Esophagus squamous epithelium (tissue), 5 donors: Measurements from ENCODE around the gene ADH1A. TPM values are rescaled to one million over a fixed set of nuclear protein-coding genes. Genes with fewer than 3 reads are reported as not detected.

ENCODE experiments used
- DNase-seq: peaks from one replicate; lab custom pipeline; 2025; lab: John Stamatoyannopoulos, UW
- H3K27ac ChIP-seq, 4 donors: fragments of 200-600 bp; sonication (generic); one replicate each; pipeline ENCODE4 v1.5.1; 2016 to 2019; ENCODE audit warnings: mild to moderate bottlenecking in 1 of 4
- H3K27me3 ChIP-seq, 4 donors: fragments of 200-600 bp; sonication (generic); 1 replicate in 3 of 4; 2 replicates in 1 of 4; pipeline versions ENCODE4 v1.5.1 to v1.6.0; 2017 to 2021; ENCODE audit warnings: antibody characterized with exemption in 1 of 4
- H3K36me3 ChIP-seq, 3 donors: fragments of 200-600 bp; sonication (generic); one replicate each; pipeline ENCODE4 v1.5.1; 2016 to 2019
- H3K4me1 ChIP-seq, 3 donors: fragments of 200-600 bp; sonication (generic); one replicate each; pipeline ENCODE4 v1.5.1; 2017 to 2019
- H3K4me3 ChIP-seq, 4 donors: fragments of 200-600 bp; sonication (generic); 1 replicate in 3 of 4; 2 replicates in 1 of 4; pipeline ENCODE4 v1.5.1; 2016 to 2019; ENCODE audit warnings: mild to moderate bottlenecking in 2 of 4, moderate library complexity in 1 of 4
- H3K9me3 ChIP-seq, 3 donors: fragments of 200-600 bp; sonication (generic); one replicate each; pipeline ENCODE4 v1.5.1; 2016 to 2019
- CTCF ChIP-seq, 6 experiments: fragments of 450-650 bp in 4 of 6; fragments of 200-600 bp in 2 of 6; sonication (generic) in 2 of 6; IDR thresholded peaks; one replicate each; pipeline ENCODE4 v1.5.1; 2016 to 2019; ENCODE audit warnings: antibody characterized with exemption in 6 of 6, mild to moderate bottlenecking in 4 of 6, moderate library complexity in 4 of 6
- POLR2A ChIP-seq, 4 donors: fragments of 450-650 bp; IDR thresholded peaks; one replicate each; pipeline ENCODE4 v1.6.1; 2017; ENCODE audit warnings: antibody characterized with exemption in 4 of 4, mild to moderate bottlenecking in 4 of 4, moderate library complexity in 3 of 4
- WGBS, 2 donors: methylation state at CpG; one replicate each; pipeline ENCODE4 v1.1.5; 2018; 5-methylcytosine and 5-hydroxymethylcytosine counted together
- intact Hi-C: fragments of 100-400 bp; cut with DNase I; formaldehyde crosslinking; loops from one replicate; pipeline ENCODE4 v1.15.0; 2022
- total RNA-seq, 4 donors: library from RNA; depleted of rRNA; stranded (reverse); fragments of >200 nt; gene quantifications; one replicate each; pipeline ENCODE4 v1.1.0, GENCODE V29; 2016
- donor health status: DM: yes; HTN: yes; CAD: no.

The ADH1A gene
- total RNA-seq, 4 donors from 2014 or later, result not detected

GRCh38 chr4:99281261-99281660 lies 9.5 kb downstream of the ADH1A start:
- Histone ChIP-seq H3K27me3 (no peaks in the 10 kb centered on the region), H3K4me3 (no peak overlapping the region), H3K4me1 (no peaks in the 10 kb centered on the region), H3K36me3 (no peaks in the 10 kb centered on the region), H3K9me3 (no peaks in the 10 kb centered on the region), H3K27ac (no peak overlapping the region)
- intact Hi-C loops, result no loop called here
- WGBS, 2 donors, result 84 to 94% methylated on average over 5 of the region's 5 CpGs
- no peak for DNase-seq
- TF ChIP-seq POLR2A (IDR thresholded peaks at IDR 0.05), result no peak
- no peak for TF ChIP-seq CTCF (IDR thresholded peaks at IDR 0.05)

DNA sequence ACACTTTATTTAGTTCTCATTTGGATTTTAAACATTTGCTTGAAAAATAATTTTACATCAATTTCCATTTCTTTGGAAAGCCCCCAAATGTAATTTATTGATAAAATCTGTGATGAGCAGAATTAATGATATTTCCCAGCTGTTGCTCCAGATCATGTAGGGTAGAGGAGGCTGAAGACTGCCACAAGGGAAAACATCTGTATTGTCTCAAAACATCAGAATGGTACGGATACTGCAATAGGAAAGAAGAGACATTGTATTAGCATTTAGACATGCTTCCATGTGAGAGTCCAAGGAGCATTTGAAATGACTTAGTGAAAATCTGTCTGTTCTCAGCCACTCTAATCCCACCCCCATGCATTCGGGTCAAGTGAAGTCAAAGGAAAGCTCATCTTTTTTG lies 14.4 kb downstream of the ADH1A start:
- H3K36me3 ChIP-seq, result no peaks in the 10 kb centered on the region
- DNase-seq, result no peak
- H3K27me3 ChIP-seq, result no peaks in the 10 kb centered on the region
- intact Hi-C loops, result no loop called here
- no peak overlapping the region for H3K27ac ChIP-seq
- H3K9me3 ChIP-seq, result no peaks in the 10 kb centered on the region
- no peaks in the 10 kb centered on the region for H3K4me1 ChIP-seq
- TF ChIP-seq CTCF (IDR thresholded peaks at IDR 0.05), result no peak
- no peak for TF ChIP-seq POLR2A (IDR thresholded peaks at IDR 0.05)
- WGBS, 2 donors, result 80 to 84% methylated on average over 2 of the region's 2 CpGs
- H3K4me3 ChIP-seq, result no peak overlapping the region

- TF ChIP-seq POLR2A (IDR thresholded peaks at IDR 0.05) (no peak), CTCF (IDR thresholded peaks at IDR 0.05) (no peak)
- Histone ChIP-seq H3K4me3 (no peak overlapping the region), H3K36me3 (no peaks in the 10 kb centered on the region), H3K27me3 (no peaks in the 10 kb centered on the region), H3K9me3 (no peaks in the 10 kb centered on the region), H3K4me1 (no peaks in the 10 kb centered on the region), H3K27ac (no peak overlapping the region)
- DNase-seq, result no peak
- intact Hi-C loops, result no loop called here
- 80 to 82% methylated on average over 3 of the region's 3 CpGs for WGBS, 2 donors
Measured at GRCh38 chr4:99275885-99276284, 14.9 kb downstream of the ADH1A start.

GRCh38 chr4:99275050-99275449 lies 15.7 kb downstream of the ADH1A start:
- WGBS, 2 donors, result 90 to 94% methylated on average over 5 of the region's 5 CpGs
- intact Hi-C loops, result no loop called here
- H3K4me1 ChIP-seq, result no peaks in the 10 kb centered on the region

DNA sequence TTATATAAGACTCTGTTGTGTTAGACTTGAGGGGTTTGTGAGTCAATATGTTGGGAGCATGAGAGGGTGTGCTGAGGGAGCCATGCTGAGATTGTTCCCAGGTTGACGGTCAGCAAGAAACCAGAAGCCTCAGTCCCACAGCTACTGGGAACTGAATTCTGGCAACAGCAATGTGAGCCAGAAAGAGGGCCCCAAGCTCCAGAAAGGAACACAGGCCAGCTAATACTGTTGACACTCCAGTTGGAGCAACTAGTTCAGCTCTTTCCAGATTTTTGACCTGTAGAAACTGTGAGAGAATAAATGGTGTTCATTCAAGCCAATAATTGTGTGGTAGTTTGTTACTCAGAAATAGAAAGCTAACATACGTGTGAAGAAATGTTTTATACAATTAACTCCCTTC lies 17.1 kb downstream of the ADH1A start:
- no peak for DNase-seq
- Histone ChIP-seq H3K27me3 (no peaks in the 10 kb centered on the region), H3K4me3 (no peak overlapping the region), H3K9me3 (no peaks in the 10 kb centered on the region), H3K4me1 (no peaks in the 10 kb centered on the region), H3K36me3 (no peaks in the 10 kb centered on the region), H3K27ac (no peak overlapping the region)
- no peak for TF ChIP-seq POLR2A (IDR thresholded peaks at IDR 0.05)
- no peak for TF ChIP-seq CTCF (IDR thresholded peaks at IDR 0.05)
- 83 to 89% methylated on average over 2 of the region's 2 CpGs for WGBS, 2 donors
- intact Hi-C loops, result no loop called here

More at GRCh38 chr4:99275050-99275449, 15.7 kb downstream of the ADH1A start:
- Histone ChIP-seq H3K36me3 (no peaks in the 10 kb centered on the region), H3K27me3 (no peaks in the 10 kb centered on the region), H3K4me3 (no peak overlapping the region), H3K9me3 (no peaks in the 10 kb centered on the region), H3K27ac (no peak overlapping the region)
- TF ChIP-seq POLR2A (IDR thresholded peaks at IDR 0.05) (no peak), CTCF (IDR thresholded peaks at IDR 0.05) (no peak)
- DNase-seq, result no peak
